GM12878 (cell line): ENCODE results near the gene ZDHHC19. TPM values are rescaled to one million over a fixed set of nuclear protein-coding genes. Genes with fewer than 3 reads are reported as not detected.

ENCODE experiments used
- ATAC-seq: fragments of 200-7000 bp; cut with Tn5 transposase; 3 replicates; pipeline ENCODE4 v1.9.1; 2020; ENCODE audit warnings: mild to moderate bottlenecking, moderate library complexity
- BruUV-seq: library from RNA; stranded (reverse); fragments of 400-500 nt; replicated peaks from 2 replicates; lab custom pipeline; 2021; lab: Mats Ljungman, UMichigan
- CTCF ChIA-PET: fragments of 300-600 bp; sonication (Branson Sonifier 250); formaldehyde crosslinking; extraction: SDS; loops from one replicate; lab custom pipeline; 2021; ENCODE audit warnings: inconsistent platforms; lab: Yijun Ruan, JAX
- POLR2A ChIA-PET: fragments of 350-600 bp; formaldehyde crosslinking; extraction: SDS; loops from one replicate; lab custom pipeline; 2021; ENCODE audit warnings: inconsistent platforms; lab: Charles Lee
- RAD21 ChIA-PET: fragments of 300-600 bp; sonication (Branson Sonifier 250); formaldehyde crosslinking; loops from one replicate; lab custom pipeline; 2023; ENCODE audit warnings: antibody characterized with exemption; ENCODE audit not compliant: unreplicated experiment; lab: Charles Lee
- SMC1A ChIA-PET: fragments of 300-600 bp; sonication (Branson Sonifier 250); formaldehyde crosslinking; loops from one replicate; lab custom pipeline; 2023; ENCODE audit not compliant: unreplicated experiment, uncharacterized antibody; lab: Charles Lee
- DNase-seq: peaks from one replicate; pipeline ENCODE4 v3.0.0-alpha.2; 2011; ENCODE audit warnings: low read depth, low spot score
- FAIRE-seq: peaks from 3 replicates; lab custom pipeline; 2011; peaks lifted over from hg19 to GRCh38; lab: Jason Lieb, UNC
- H2AFZ ChIP-seq: 2 replicates; pipeline ENCODE4 v1.6.0; 2011; ENCODE audit warnings: low read depth, low read length, control low read depth; ENCODE audit not compliant: control insufficient read depth
- H3K27ac ChIP-seq: 2 replicates; pipeline ENCODE4 v1.5.1; 2011; ENCODE audit warnings: control low read depth; ENCODE audit not compliant: control insufficient read depth, insufficient read depth
- H3K27me3 ChIP-seq, 2 experiments: replicated peaks in 1 of 2; 2 replicates each; pipeline versions ENCODE4 v1.6.0 to v1.6.1; 2011; ENCODE audit warnings: low read length in 1 of 2; ENCODE audit not compliant: control insufficient read depth in 2 of 2, insufficient read depth in 2 of 2
- H3K36me3 ChIP-seq, 2 experiments: 2 replicates each; pipeline ENCODE4 v1.5.1; 2011; ENCODE audit warnings: low read length in 1 of 2; ENCODE audit not compliant: control insufficient read depth in 2 of 2, insufficient read depth in 2 of 2
- H3K4me1 ChIP-seq: 2 replicates; pipeline ENCODE4 v1.6.1; 2011; ENCODE audit warnings: mild to moderate bottlenecking, low read length, moderate library complexity, mixed read lengths; ENCODE audit not compliant: control insufficient read depth, insufficient read depth
- H3K4me2 ChIP-seq: 2 replicates; pipeline ENCODE4 v1.6.0; 2011; ENCODE audit warnings: control low read depth; ENCODE audit not compliant: control insufficient read depth, insufficient read depth
- H3K4me3 ChIP-seq: fragments of 200-600 bp; sonication (generic); 2 replicates; pipeline ENCODE4 v1.5.1; 2016
- H3K79me2 ChIP-seq: 2 replicates; pipeline ENCODE4 v1.6.0; 2011; ENCODE audit warnings: low read length; ENCODE audit not compliant: control insufficient read depth, insufficient read depth
- H3K9ac ChIP-seq: 2 replicates; pipeline ENCODE4 v1.8.0; 2011; ENCODE audit warnings: low read length, control low read depth, mixed read lengths; ENCODE audit not compliant: control insufficient read depth, insufficient read depth
- H3K9me3 ChIP-seq: replicated peaks from 3 replicates; pipeline ENCODE4 v1.5.1; 2011; ENCODE audit warnings: mild to moderate bottlenecking, low read length; ENCODE audit not compliant: control insufficient read depth, insufficient read depth
- H4K20me1 ChIP-seq: 2 replicates; pipeline ENCODE4 v1.6.0; 2011; ENCODE audit not compliant: control insufficient read depth, insufficient read depth
- CBX5 ChIP-seq: sonication (generic); IDR thresholded peaks from 2 replicates; pipeline ENCODE4 v1.6.1; 2016; ENCODE audit warnings: low read depth, moderate library complexity, mild to moderate bottlenecking, inconsistent platforms
- IKZF2 ChIP-seq, 2 experiments: fragments of 450-650 bp; IDR thresholded peaks; 2 replicates each; pipeline ENCODE4 v1.6.1; 2017; ENCODE audit warnings: mild to moderate bottlenecking in 2 of 2, moderate library complexity in 2 of 2
- KDM1A ChIP-seq: fragments of 200-600 bp; sonication (generic); IDR thresholded peaks from 2 replicates; pipeline ENCODE4 v1.6.1; 2016; ENCODE audit warnings: borderline replicate concordance
- POLR2AphosphoS2 ChIP-seq: IDR thresholded peaks from 2 replicates; pipeline ENCODE4 v1.6.1; 2011; ENCODE audit warnings: low read depth, mild to moderate bottlenecking, low read length, improper control_type of control experiment, moderate library complexity
- SMC3 ChIP-seq: IDR thresholded peaks from 2 replicates; pipeline ENCODE4 v1.6.1; 2011; ENCODE audit warnings: low read length, improper control_type of control experiment, borderline replicate concordance
- YBX1 ChIP-seq: fragments of 450-650 bp; IDR thresholded peaks from 2 replicates; pipeline ENCODE4 v1.6.1; 2016; ENCODE audit warnings: antibody characterized with exemption
- WGBS: methylation state at CpG from one replicate; pipeline ENCODE4 v1.1.6; 2016; ENCODE audit warnings: low lambda C conversion rate; ENCODE audit not compliant: insufficient replicate concordance, insufficient coverage; ENCODE audit errors: missing lambda C conversion rate; 5-methylcytosine and 5-hydroxymethylcytosine counted together
- in situ Hi-C: fragments of 300-500 bp; cut with MboI; formaldehyde crosslinking; loops from 9 replicates; pipeline ENCODE4 v1.14.3; 2018; ENCODE audit warnings: mixed read lengths
- intact Hi-C: fragments of 100-400 bp; cut with micrococcal nuclease; formaldehyde crosslinking; loops from one replicate; pipeline ENCODE4 v1.14.2; 2022; ENCODE audit not compliant: unreplicated experiment
- polyA plus RNA-seq, 11 experiments: library from polyadenylated mRNA; depleted of rRNA in 4 of 11; unstranded in 6 of 11; stranded (reverse) in 5 of 11; fragments of >200 nt; fragmentation: Nextera tagmentation in 4 of 11; fragmentation: Illumina TruSeq in 1 of 11; extraction: Ambion mirVana in 4 of 11; extraction: Trizol in 1 of 11; gene quantifications; 1 replicate in 1 of 11; 2 replicates in 10 of 11; pipeline versions ENCODE4 v1.2.1 to v1.2.3, GENCODE V29; 2011 to 2016; ENCODE audit warnings: inconsistent platforms in 2 of 11, missing spikeins in 2 of 11, low read depth in 1 of 11
- total RNA-seq, 4 experiments: library from RNA; depleted of rRNA in 3 of 4; stranded (reverse); fragments of >200 nt in 3 of 4; fragmentation: Illumina TruSeq in 1 of 4; extraction: Trizol in 1 of 4; gene quantifications; 2 replicates each; pipeline versions ENCODE4 v1.2.1 to v1.2.3, GENCODE V29; 2013 to 2021
- TF ChIP-seq, protein P1 (sequence below): fragments of 450-650 bp; formaldehyde crosslinking; IDR thresholded peaks from 2 replicates; pipeline ENCODE4 v1.4.0; 2022; ENCODE audit warnings: mild to moderate bottlenecking, moderate library complexity
- TF ChIP-seq, protein P2 (sequence below): fragments of 450-650 bp; conservative IDR thresholded peaks from 2 replicates; pipeline ENCODE4 v1.6.1; 2017; ENCODE audit warnings: mild to moderate bottlenecking, moderate library complexity
- TF ChIP-seq, protein P3 (sequence below): fragments of 450-650 bp; IDR thresholded peaks from 2 replicates; pipeline ENCODE4 v1.6.1; 2017; ENCODE audit warnings: mild to moderate bottlenecking, moderate library complexity

The ZDHHC19 gene
- total and polyA plus RNA-seq, 10 of the 15 experiments (the other 5 are each of a cell fraction or from before 2014, with no cell fraction given) = 0.26 TPM; not detected in 9

DNA sequence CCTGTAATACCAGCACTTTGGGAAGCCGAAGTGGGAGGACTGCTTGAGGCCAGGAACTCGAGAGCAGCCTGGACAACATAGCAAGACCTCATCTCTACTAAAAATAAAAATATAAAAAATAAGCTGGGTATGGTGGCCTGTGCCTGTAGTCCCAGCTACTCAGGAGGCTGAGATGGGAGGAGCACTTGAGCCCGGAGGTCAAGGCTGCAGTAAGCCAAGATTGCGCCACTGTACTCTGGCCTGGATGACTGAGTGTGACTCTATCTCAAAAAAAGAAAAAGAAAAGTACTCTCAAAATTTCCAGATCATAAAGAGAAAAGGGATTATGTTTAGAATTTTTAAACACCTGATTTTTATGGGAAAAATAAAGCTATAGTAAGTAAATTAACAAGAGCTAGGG is 29.2 kb upstream of the ZDHHC19 start:
- intact Hi-C loops = no loop called here
- RAD21 ChIA-PET = no interaction called here
- no peak overlapping the region for H3K9ac ChIP-seq
- no peaks in the 10 kb centered on the region for H3K79me2 ChIP-seq
- peaks cover 12% of the 10 kb centered on the region; the same call in 1 of the 2 replicates for H3K4me1 ChIP-seq
- H4K20me1 ChIP-seq = no peaks in the 10 kb centered on the region
- no TSS peak for BruUV-seq
- H3K27me3 ChIP-seq = no peaks in the 10 kb centered on the region
- in situ Hi-C loops = no loop called here
- POLR2A ChIA-PET = no interaction called here
- H3K4me3 ChIP-seq = no peak overlapping the region
- H2AFZ ChIP-seq = no peak overlapping the region
- no peak for FAIRE-seq
- SMC1A ChIA-PET = interaction anchor here (1.3 kb wide), 1 partner anchor 28 kb away, joined by 3 read pairs; no protein-coding TSS in a partner anchor
- DNase-seq = no peak
- no peak overlapping the region for H3K4me2 ChIP-seq
- no peaks in the 10 kb centered on the region; the same call in 2 of the 3 replicates for H3K9me3 ChIP-seq
- no peak overlapping the region for H3K27ac ChIP-seq
- peaks cover 2 to 12% of the 10 kb centered on the region in 2 experiments; a peak in 3 of 4 replicates for H3K36me3 ChIP-seq
- ATAC-seq = no peak
- TF ChIP-seq CBX5 = no peak
- no peak for TF ChIP-seq KDM1A
- TF ChIP-seq, protein P1, sequence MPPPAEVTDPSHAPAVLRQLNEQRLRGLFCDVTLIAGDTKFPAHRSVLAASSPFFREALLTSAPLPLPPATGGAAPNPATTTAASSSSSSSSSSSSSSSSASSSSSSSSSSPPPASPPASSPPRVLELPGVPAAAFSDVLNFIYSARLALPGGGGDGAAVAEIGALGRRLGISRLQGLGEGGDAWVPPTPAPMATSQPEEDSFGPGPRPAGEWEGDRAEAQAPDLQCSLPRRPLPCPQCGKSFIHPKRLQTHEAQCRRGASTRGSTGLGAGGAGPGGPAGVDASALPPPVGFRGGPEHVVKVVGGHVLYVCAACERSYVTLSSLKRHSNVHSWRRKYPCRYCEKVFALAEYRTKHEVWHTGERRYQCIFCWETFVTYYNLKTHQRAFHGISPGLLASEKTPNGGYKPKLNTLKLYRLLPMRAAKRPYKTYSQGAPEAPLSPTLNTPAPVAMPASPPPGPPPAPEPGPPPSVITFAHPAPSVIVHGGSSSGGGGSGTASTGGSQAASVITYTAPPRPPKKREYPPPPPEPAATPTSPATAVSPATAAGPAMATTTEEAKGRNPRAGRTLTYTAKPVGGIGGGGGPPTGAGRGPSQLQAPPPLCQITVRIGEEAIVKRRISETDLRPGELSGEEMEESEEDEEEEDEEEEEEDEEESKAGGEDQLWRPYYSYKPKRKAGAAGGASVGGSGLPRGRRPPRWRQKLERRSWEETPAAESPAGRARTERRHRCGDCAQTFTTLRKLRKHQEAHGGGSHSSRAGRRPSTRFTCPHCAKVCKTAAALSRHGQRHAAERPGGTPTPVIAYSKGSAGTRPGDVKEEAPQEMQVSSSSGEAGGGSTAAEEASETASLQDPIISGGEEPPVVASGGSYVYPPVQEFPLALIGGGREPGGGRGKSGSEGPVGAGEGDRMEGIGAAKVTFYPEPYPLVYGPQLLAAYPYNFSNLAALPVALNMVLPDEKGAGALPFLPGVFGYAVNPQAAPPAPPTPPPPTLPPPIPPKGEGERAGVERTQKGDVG (CRISPR knock-in tag) = no peak
- no peak for TF ChIP-seq YBX1
- TF ChIP-seq, protein P2, sequence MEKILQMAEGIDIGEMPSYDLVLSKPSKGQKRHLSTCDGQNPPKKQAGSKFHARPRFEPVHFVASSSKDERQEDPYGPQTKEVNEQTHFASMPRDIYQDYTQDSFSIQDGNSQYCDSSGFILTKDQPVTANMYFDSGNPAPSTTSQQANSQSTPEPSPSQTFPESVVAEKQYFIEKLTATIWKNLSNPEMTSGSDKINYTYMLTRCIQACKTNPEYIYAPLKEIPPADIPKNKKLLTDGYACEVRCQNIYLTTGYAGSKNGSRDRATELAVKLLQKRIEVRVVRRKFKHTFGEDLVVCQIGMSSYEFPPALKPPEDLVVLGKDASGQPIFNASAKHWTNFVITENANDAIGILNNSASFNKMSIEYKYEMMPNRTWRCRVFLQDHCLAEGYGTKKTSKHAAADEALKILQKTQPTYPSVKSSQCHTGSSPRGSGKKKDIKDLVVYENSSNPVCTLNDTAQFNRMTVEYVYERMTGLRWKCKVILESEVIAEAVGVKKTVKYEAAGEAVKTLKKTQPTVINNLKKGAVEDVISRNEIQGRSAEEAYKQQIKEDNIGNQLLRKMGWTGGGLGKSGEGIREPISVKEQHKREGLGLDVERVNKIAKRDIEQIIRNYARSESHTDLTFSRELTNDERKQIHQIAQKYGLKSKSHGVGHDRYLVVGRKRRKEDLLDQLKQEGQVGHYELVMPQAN = no peak
- TF ChIP-seq, protein P3, sequence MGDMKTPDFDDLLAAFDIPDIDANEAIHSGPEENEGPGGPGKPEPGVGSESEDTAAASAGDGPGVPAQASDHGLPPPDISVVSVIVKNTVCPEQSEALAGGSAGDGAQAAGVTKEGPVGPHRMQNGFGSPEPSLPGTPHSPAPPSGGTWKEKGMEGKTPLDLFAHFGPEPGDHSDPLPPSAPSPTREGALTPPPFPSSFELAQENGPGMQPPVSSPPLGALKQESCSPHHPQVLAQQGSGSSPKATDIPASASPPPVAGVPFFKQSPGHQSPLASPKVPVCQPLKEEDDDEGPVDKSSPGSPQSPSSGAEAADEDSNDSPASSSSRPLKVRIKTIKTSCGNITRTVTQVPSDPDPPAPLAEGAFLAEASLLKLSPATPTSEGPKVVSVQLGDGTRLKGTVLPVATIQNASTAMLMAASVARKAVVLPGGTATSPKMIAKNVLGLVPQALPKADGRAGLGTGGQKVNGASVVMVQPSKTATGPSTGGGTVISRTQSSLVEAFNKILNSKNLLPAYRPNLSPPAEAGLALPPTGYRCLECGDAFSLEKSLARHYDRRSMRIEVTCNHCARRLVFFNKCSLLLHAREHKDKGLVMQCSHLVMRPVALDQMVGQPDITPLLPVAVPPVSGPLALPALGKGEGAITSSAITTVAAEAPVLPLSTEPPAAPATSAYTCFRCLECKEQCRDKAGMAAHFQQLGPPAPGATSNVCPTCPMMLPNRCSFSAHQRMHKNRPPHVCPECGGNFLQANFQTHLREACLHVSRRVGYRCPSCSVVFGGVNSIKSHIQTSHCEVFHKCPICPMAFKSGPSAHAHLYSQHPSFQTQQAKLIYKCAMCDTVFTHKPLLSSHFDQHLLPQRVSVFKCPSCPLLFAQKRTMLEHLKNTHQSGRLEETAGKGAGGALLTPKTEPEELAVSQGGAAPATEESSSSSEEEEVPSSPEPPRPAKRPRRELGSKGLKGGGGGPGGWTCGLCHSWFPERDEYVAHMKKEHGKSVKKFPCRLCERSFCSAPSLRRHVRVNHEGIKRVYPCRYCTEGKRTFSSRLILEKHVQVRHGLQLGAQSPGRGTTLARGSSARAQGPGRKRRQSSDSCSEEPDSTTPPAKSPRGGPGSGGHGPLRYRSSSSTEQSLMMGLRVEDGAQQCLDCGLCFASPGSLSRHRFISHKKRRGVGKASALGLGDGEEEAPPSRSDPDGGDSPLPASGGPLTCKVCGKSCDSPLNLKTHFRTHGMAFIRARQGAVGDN = no peak
- TF ChIP-seq POLR2AphosphoS2 = no peak
- TF ChIP-seq SMC3 = no peak
- no peak for TF ChIP-seq IKZF2 (IDR thresholded peaks at IDR 0.05)
- CTCF ChIA-PET = interaction anchor here (1.2 kb wide), 1 partner anchor 28 kb away, joined by 4 read pairs; no protein-coding TSS in a partner anchor
- 100% methylated on average over 4 of the region's 4 CpGs for WGBS
